GM20000 (cell line): ENCODE measurements around the gene DYRK1B.
A peak's percentile ranks its signal among the peaks of the same experiment; 100 is the strongest.
"Not testable (repeated sequence)": the region's sequence is repeated elsewhere in the genome, so short reads cannot be mapped to it uniquely, and the experiment has no call there.

ENCODE experiments used
- DNase-seq: peaks from one replicate; pipeline ENCODE4 v3.0.0; 2012; ENCODE audit warnings: low spot score
- TF ChIP-seq, protein P1 (sequence below): IDR thresholded peaks from 2 replicates; pipeline ENCODE4 v1.5.1; 2012; ENCODE audit warnings: mild to moderate bottlenecking, control low read depth; ENCODE audit errors: extremely low read depth, missing control alignments

The DYRK1B gene

DNA sequence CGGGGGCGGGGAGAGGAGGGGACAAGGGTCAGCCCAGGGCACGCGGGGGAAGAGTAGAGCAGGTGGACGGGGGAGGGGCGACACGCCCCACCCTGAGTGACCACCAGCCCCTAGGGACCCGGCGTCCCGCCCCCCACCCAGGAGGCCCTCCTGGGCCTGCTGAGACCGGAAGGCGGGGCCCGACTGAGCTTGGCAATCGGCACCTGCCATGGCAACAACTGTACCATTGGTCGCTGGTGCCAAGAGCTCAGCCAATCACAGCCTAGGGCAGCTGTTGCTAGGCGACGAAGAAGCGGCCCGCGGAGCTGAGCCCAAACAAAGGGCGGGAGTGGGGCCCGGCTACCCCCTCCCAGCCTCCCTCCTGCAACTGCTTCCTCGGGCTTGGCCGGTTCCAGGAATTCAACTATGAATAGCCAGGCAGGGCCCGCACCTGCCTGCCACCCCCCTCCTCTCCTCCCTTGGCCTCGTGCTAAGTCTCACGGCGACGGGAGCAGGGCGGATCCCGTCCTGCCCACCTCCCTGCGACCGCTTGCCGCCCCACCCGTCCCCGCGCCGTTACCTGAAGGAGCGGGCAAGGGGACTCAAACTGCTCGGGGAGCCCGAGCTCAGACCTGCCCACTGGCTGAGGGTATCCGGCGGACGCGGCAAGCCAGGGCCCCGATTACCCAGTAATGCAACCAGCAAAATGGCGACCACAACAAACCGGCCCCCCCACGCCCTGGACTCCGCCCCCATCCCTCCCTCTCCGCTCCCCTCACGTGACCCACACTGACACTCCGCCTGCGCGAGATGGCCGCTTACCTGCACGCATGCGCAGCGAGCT is at the start of gene DYRK1B:
Gene DYRK1B (minus strand): TSS at position 699 of the 823 bp plus-strand sequence. CDS start 2,295 bp downstream, outside the sequence.
- peak; percentile 98 for DNase-seq
- TF ChIP-seq, protein P1, sequence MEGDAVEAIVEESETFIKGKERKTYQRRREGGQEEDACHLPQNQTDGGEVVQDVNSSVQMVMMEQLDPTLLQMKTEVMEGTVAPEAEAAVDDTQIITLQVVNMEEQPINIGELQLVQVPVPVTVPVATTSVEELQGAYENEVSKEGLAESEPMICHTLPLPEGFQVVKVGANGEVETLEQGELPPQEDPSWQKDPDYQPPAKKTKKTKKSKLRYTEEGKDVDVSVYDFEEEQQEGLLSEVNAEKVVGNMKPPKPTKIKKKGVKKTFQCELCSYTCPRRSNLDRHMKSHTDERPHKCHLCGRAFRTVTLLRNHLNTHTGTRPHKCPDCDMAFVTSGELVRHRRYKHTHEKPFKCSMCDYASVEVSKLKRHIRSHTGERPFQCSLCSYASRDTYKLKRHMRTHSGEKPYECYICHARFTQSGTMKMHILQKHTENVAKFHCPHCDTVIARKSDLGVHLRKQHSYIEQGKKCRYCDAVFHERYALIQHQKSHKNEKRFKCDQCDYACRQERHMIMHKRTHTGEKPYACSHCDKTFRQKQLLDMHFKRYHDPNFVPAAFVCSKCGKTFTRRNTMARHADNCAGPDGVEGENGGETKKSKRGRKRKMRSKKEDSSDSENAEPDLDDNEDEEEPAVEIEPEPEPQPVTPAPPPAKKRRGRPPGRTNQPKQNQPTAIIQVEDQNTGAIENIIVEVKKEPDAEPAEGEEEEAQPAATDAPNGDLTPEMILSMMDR: no peak

DNA sequence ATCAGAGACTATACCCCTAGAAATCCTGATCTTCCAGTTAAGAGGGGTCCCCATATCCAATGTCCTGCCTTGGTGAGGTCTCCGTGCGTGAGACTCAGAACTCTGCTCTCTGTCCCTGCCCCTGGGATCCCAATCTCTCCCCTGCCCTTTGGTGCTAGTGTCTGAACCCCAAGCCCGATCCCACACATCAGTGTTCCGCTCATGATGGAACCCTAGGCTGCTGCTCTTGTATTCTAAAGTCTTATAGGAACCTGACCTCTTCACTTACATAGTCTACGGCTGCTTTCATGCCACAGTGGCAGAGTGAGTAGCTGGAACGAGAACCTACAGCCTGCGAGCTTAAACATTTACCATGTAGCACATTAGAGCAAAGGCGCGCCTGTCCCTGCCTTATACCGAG is 48.7 kb upstream of the DYRK1B start:
- not testable (repeated sequence) for DNase-seq

DNA sequence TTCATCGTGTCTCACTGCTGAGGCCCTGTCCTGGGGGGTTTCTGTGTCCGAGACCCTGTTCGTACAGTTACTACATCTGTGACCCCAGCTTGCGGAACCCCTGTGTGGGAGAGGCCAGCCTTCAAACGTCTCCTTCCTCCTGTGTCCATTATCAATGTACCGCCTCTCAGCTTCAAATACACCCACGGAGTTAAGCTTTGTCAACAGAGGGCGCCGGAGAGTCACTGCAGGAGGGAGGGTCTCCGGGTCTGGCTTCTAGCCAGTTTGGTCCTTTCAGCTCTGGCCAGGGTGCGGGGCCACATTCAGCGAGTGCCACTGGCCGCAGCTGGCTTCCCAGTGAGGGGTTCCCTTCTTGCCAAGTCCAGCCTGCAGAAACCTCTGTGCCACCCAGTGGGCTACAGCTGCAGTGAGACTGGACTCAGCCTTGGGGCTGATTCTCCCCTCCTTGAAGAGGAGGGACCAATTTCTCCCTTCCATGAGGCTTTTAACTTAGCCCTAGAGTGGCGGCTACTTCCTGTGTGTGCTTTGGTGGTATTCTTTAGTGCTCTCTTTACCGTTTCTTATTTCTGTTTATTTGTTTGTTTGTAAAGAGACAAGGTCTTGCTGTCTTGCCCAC is 47.6 kb upstream of the DYRK1B start:
- peak; percentile 74 for DNase-seq
- TF ChIP-seq, protein P1: peak; percentile 31

DNA sequence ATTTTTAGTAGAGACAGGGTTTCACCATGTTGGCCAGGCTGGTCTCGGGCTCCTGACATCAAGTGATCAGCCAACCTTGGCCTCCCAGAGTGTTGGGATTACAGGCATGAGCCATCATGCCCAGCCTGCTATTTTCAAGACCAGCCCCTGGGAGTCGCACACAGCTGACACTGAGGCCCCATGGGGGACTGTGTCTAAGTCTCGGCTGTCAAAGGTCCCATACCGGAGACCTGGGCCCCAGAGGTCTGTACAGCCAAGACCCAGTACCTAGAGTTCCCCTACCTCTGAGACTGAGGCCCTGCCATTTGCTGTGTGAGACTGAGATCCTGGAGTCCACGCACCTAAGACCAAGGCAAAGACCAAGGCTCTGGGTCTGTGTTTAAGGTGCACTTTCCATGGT is 46.3 kb upstream of the DYRK1B start:
- DNase-seq: not testable (repeated sequence)

DNA sequence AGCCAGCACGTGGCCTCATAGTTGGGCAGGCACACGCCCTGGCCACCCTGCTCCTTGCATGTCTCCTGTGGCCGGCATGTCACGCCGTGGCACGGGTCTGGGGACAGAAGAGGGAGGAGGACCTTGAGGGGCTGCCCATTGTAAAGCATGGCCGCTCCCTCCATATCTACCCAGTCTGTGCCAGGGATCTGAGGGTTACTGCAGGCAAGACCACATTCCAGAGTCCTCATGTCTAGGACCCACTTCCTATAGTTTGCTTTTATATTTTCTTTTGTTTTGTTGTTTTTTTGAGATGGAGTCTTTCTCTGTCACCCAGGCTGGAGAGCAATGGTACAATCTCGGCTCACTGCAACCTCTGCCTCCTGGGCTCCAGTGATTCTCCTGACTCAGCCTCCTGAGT is 45.8 kb upstream of the DYRK1B start:
- not testable (repeated sequence) for DNase-seq

DNA sequence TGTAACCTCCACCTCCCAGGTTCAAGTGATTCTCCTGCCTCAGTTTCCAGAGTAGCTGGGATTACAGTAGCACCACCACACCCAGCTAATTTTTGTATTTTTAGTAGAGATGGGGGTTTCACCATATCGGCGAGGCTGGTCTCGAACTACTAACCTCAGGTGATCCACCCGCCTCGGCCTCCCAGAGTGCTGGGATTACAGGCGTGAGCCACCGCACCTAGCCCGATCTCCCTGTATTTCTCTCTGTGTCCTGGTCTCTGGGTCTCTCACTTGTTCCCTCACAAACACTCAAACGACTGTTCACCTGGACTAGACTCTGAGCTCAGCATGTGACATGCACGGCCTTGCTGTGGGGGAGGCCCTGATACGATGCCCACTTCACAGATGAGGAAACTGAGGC is 44.9 kb upstream of the DYRK1B start:
- not testable (repeated sequence) for DNase-seq

DNA sequence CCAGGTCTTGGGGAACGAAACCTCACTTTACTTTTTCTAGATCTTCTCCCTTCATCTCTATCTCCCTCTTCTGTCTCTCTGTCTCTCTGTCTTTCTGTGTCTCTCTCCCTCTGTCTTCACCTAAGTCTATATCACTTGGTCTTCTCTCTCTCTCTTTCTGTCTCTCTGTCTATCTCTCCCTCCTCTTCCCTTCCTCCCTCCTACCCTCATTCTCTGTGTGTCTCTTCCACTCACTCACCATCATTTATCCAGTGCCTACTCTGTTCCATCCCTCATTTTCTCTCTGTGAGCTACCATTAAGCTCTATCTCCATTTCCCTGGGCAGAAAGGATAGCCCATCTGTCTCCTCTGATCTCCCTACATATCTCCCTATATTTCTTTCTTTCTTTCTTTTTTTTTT is 44.4 kb upstream of the DYRK1B start:
- TF ChIP-seq, protein P1: no peak
- peak; percentile 51 for DNase-seq

DNA sequence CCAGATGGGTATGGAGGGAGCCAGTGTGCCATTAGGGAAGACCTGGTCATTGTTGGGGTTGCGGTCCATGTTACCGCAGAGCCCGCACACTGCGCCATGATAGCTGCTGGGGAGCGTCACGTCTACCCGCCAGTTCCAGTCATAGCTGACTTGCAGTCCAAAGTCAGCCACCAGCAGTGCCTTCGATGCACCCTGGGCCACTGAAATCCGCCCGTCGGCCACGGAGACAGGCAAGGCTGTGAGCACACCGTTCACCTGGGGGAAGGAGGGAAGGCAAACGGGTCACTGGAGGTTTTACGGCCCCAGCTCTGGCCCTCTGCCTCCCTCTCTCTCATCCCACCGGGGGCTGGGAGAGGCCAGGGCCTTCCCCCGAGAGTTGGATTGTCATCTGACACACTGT is 44.0 kb upstream of the DYRK1B start:
- DNase-seq: not testable (repeated sequence)

DNA sequence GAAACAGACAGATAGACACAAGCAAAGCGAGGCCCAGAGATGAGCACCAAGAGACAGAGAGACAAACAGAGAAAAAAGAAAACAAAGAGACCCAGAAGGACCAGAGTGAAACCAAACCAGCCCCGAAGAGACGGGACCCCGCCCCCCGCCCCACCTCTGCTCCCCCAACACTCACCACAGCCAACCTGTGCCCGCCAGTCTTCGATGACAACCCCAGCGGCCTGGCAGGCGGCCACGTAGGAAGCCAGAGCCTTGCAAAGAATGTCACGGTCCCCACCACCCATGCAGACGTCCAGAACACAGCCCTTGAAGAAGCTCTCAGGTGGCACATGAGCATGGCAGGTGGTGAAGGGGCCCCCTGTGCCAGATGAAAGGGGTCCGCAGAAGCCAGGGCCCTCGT is 43.5 kb upstream of the DYRK1B start:
- not testable (repeated sequence) for DNase-seq

DNA sequence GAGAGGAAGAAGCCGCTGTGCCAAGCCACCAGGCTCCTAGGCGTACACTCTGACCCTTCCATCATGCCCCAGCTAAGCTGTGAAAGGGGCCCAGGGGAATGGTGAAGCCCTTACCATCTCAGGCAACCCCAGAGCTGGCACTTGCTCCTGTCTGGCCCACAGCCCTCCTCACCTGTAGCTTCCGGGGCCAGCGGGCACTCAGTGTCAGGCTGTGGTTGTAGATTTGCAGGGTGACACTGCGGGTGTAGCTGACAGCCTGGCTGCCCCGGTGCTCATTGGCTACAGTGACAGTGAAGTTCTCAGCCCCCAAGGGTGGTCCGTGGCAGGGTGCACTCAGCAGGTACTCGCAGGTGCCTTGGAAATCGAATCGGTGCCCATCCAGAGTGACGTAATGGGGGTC is 42.5 kb upstream of the DYRK1B start:
- not testable (repeated sequence) for DNase-seq

DNA sequence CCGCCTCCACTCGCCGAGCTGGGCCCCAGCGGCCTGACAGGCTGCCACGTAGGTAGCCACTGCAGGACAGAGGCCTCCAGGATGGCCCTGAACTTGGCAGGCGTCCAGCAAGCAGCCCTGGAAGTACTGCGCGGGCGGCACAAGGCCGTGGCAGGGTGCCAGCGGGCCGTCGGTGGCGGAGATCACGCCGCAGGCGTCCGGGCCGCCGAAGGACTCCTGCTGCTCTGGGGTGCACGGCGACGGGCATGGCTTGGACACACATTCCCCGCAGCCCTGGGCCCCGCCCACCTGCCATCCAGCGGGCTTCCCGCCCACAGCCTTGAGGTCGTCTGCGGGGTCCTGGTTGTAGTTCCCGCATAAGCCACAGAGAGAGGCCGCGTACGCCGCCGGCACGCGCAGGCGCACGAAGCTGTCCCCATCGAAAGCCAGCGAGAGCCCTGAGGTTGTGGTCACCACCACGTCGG is 41.5 kb upstream of the DYRK1B start:
- DNase-seq: not testable (repeated sequence)

DNA sequence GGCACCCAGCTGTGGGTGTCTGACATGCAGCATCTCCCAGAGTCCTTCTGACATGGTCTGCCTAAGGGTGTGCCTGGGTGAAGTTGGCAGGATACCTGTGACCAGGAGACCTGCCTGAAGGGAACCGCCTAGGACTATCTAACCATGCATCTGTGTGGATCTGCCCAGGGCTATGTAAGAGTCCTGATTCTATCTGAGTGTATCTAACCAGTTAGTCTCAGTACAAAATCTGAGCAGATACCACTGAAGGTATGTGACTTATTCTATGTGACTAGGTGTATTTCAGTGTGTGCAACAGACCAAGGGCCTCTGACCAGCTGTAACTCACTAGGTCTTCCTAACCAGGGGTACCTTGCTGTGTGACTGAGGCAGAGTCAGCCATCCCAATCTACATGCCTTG is 40.4 kb upstream of the DYRK1B start:
- peak; percentile 19 for DNase-seq
- TF ChIP-seq, protein P1: no peak
